HG02571 (cell line): ENCODE results near the gene TBCCD1.
"Not testable (repeated sequence)": the region's sequence is repeated elsewhere in the genome, so short reads cannot be mapped to it uniquely, and the experiment has no call there.

Experiments used
- ATAC-seq: cut with Tn5 transposase; IDR thresholded peaks from one replicate; pipeline ENCODE4 v1.9.1; 2021; ENCODE audit warnings: mild to moderate bottlenecking, moderate library complexity; ENCODE audit not compliant: unreplicated experiment

TBCCD1 gene

DNA sequence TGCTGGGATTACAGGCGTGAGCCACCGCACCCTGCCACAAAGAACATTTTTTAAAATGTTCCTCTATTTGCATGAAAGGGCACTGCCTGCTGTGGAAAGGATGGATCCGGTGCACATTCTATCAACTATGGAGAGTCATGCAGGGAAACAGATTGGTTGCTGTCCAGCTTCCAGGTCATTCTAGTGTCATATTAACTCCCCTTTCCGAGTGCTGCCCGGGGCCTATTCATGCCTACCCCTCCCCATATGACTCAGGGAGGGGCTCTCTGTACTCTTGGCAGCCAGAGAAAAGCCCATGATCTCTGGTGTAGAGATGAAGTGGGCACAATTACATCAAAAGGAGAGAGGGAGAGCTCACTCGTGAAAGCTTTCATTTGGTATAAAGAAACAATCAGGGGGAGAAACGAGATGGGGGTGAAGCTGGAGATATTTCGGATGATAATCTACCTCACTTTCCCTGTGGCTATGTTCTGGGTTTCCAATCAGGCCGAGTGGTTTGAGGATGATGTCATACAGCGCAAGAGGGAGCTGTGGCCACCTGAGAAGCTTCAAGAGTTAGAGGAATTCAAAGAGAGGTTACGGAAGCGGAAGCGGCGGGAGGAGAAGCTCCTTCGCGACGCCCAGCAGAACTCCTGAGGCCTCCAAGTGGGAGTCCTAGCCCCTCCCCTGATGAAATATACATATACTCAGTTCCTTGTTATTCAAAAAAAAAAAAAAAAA, 29.6 kb upstream of the TBCCD1 start:
- ATAC-seq, result no peak

DNA sequence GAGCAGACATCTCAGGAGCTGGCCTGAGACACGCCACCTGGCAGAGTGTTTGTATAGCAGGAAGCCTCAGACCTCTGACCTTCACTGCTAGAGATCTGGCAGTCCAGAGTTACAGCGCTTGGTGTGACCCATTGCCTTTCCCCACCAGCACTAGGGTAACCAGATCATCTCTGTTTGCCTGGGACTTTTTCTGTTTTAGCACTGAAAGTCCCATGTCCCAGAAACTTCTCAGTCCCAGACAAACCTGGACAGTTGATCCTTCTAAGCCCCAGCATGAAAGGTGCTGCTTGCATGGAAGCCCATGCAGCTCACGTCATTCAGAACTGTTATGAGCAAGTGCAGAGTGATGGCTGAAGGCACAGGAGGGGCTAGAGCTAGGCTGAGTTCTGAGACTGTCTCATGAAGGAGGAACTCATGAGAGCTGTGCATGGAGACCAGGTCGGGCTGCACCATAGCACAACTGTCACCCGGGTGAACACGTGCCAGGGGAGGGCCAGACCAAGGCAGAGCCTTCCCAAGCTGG, 27.5 kb upstream of the TBCCD1 start:
- no peak for ATAC-seq

DNA sequence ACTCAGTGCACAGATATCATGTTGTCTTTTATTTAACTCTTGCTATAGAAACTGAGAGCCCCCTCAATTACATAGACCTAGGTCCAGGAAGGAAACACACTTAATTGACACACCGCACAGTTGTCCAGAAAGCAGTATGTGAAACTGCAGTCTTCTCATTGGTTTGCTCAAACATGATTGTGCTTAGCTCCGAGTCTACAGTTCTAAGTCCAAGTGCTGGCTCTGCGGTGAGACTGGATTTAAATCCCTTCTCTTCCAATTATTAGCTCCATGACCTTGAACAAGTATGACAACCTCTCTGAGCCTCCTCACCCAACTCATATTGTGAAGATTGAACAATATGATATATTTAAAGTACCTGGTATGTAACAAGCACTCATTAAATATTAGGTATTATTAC, 26.7 kb upstream of the TBCCD1 start:
- ATAC-seq, result no peak

DNA sequence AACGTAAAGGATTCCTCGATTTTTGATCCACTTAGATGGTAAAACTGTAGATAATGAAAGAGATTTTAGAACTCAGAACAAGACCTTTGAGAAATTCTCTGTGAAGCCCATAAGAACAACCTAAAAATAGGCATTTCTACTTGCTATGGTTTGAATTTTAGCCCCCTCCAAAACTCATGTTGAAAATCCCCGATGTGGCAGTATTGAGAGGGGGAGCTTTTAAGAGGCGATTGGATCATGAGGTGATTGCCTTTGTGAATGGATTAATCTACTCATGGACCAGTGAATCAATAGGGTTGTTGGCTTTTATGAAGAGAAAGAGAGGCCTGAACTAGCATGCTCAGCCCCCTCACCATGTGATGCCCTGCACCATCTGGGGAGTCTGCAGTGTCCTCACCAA, 25.5 kb upstream of the TBCCD1 start:
- no peak for ATAC-seq

DNA sequence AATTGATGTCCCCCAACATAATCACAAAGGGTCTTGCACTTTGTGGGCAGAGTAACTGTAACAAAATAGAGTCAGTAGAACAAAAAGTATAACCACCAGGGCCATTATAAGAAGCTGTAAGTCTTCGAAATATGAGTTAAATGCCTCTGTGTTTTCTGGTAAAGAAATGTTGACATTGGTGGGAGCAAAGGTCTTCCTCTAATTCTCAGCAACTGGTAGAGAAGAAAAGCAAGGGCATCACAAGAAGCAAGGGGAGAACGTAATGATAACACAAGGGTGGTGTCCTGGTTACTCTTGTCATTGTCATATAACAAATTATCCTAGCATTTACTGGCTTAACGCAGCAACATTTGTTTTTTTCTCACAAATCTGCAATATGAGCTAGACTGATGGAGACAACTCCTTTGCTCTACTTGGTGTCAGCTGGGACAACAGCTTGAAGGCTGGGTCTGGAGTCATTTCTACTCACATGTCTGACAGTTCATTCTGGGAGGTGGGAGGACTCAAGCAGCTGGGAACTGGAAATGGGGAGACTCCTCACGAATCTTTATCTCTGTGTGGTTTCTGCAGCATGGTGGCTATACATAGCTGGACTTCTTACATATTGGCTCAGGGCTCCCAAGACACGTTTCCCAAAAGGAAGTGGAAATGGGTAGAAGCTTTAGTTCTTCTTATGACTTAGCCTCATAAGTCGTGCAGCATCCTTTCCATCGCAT, 23.6 kb upstream of the TBCCD1 start:
- no peak for ATAC-seq

DNA sequence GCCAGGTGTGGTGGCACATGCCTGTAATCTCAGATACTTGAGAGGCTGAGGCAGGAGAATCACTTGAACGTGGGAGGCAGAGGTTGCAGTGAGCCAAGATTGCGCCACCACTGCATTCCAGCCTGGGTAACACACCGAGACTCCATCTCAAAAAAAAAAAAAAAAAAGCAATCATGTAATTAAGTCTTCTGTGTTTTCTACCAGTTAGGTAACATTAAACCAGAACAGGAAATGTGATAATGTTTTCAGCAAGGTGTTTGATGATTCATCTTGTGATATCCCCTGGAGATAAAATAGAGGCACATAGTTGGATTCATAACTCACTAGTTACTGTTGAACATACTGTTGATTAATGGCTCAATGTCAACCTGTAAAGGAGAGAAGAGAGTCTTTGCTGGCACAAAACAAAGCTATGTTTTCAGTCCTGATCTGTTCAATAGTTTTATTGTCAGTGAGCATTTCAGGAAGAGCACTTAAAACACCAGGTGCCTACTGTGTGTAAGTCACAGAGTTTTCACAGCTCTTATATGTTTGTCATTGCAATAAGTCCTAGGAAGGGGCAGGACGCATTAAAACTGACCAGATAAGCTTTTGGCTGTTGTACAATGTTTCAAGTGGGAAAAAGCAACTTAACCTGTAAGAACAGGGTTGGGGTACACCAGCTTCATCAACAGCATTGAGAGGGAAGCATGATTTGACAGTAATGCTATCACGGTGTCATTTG, 22.9 kb upstream of the TBCCD1 start:
- no peak for ATAC-seq

DNA sequence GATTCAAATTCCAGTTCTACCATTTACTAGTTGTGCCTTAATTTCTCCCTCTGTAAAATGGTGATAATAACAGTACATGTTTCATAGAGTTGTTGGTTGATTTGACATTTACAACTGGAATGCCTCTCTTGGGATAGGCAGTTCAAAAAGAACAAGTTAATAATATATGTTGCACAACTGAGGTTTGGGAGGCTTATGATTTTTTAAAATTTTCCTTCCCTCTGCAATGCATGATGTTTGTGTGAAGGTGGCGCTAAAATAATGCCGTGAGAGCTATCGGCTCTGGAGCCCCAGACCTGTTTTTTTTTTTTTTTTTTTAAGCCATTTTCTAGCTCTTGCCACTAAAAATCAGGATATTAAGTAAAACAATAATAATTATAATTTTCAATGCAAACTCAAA, 22.0 kb upstream of the TBCCD1 start:
- ATAC-seq, result no peak

DNA sequence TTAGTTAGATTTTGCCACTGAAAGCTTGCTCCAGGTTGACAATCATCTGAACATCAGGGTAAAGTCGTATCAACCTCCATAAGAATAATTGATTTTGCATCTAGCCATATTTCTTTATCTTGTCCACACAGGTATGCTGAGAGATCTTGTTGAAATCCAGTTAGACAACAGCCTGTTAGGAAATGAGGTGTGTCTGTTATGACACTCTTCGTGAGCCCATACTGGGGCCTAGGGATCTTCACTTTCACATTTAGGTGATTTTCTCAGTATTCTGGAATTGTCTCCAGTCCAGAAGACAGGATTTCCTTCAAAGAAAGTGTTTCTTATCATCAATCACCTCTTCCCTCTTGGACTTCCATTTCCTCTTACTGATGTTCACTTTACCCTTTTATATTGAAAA, 21.5 kb upstream of the TBCCD1 start:
- no peak for ATAC-seq

DNA sequence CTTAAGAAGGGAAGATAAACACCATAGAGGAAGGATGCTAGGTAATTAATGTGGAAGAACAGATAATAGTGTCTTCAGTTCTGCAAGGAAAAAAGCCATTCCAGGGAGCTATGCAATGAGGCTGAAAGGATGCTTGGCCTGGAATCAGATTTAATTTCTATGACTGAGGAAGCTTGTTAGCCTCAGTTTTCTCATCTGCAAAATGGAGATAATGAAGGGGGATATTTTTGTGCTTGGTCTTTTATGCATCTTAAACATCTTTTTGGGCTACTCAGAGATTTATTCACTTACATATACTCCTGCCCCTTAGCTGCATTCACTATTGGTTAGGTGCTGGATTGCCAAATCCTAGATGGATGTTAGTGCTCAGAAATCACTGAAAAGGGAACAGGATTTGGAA, 20.0 kb upstream of the TBCCD1 start:
- ATAC-seq, result no peak

DNA sequence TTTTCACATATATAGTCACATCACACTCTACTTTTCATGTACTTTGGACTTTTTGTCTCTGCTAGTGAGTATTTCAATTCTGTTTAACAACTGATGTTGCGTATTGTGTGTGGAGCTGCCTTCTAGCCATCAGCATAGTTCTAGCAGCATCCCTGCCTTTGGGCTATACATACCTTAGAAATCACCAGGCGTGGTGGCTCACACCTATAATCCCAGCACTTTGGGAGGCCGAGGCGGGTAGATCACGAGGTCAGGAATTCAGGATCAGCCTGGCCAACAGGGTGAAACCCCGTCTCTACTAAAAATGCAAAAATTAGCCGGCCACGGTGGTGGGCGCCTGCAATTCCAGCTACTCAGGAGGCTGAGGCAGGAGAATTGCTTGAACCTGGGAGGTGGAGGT, 19.1 kb upstream of the TBCCD1 start:
- ATAC-seq, result not testable (repeated sequence)

DNA sequence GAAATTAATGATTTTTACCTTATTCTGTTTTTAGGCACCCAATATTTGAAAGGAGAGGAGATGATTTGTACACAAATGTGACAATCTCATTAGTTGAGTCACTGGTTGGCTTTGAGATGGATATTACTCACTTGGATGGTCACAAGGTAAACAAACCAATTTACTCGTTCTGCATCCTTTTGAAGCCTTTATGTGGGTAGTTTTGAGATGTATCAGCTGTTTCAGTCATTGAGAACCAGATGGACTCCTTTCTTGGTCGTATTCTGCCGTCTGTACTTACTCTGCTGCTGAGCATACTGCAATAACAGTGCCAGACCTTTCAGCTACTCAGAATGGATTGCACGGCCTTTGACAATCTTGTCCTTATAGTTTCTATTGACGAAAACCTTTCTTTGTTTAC, 16.7 kb upstream of the TBCCD1 start:
- no peak for ATAC-seq

DNA sequence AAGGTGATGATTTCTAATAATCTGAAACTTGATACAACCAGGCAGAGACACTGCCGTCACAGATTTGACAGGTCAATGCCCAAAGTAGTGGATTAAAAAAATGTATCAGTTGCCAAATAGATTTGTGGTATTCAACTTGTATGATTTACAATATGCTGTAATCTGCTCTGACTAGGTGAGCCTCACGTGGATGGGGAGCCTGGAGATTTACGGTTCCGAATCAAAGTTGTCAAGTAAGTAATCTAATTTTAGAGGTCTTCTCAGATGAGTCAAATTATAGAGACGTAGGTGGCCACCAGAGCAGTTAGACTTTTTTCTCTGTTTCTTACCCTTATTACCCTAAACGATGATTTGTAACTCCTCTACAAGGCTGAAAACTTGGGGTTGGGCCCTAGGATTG, 15.4 kb upstream of the TBCCD1 start:
- no peak for ATAC-seq

DNA sequence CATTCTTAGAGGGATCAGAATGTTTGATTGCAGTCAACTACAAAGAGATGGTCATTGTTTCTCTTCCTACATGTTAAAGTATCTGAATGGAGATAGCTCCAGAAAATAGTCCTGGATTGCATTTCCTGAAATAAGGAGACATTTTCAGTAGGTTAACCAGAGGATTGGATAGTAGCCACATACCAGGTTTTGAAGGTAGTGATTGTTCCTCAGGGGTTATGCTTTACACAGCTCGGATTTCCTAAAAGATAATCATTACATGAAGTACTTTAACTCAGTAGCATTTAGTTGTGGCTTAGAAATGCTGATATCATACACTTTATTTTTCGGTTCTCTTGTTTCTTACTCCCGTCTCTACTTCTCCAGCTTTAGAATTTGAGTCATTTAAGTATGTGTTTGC, 13.6 kb upstream of the TBCCD1 start:
- no peak for ATAC-seq

DNA sequence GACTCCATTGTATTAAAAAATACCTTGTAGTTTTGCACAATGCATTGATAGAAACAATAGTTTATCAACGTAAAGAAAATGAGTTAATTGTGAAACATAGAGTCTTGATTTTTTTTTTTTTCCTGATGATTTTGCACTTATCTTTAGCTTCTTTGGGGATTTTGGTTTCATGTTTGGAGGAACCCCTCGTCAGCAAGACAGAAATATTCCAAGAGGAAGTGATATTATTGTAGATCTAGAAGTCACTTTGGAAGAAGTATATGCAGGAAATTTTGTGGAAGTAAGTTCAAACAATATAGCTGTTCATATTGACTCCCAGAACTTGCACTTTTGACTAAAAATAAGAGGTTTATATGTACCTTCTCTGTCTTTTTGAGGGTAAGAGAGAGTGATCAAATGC, 10.4 kb upstream of the TBCCD1 start:
- ATAC-seq, result no peak

DNA sequence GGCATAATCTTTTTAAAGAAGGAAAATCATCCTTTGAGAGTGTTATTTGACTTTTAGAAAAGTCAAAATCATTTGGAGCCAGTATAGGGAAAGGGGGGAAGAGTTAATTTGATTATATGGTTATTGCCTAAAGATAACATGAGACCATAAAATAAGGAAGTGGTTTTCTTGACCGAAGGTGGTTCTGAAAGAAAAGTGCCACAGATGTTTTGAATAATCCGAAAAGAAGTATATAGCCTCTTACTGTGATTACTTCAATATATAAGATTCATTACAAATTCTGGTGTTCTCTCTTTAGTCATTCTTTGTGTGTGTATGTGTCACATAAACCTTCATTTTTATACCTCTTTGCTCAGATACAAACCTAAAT, 4.5 kb upstream of the TBCCD1 start:
- ATAC-seq, result no peak

DNA sequence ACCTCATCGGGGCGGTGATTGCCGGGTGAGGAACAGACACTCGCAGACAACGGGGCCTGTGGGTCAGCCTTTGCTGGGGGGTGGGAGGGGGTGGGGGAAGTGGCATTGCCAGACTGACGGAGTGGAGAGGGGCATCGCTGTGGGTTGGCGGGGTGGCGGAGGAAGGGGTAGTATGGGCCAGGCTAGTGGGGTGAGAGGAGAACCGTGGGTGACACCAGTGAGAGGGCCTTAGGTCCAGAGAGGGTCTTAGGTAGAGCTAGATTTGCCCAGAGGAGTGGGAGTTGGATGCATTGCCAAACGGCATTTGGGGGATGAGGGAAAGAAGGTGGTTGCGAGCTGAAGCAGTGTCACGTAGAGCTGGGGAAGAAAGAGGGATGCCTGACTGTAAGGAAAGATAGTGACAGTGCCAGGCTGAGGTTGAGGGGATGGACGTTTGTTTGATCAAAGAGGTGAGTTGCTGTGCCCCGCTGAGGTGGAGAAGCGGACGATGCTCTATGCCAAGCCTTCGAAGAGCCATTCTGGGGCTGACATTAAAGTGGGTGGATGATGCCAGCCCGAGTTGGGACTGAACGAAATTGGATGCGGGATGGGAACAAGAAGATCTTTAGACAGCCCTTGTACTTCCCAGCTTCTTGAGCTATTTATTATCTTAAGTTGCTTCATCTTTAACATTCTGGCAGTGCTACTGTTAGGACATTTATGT, 4.0 kb upstream of the TBCCD1 start:
- no peak for ATAC-seq

DNA sequence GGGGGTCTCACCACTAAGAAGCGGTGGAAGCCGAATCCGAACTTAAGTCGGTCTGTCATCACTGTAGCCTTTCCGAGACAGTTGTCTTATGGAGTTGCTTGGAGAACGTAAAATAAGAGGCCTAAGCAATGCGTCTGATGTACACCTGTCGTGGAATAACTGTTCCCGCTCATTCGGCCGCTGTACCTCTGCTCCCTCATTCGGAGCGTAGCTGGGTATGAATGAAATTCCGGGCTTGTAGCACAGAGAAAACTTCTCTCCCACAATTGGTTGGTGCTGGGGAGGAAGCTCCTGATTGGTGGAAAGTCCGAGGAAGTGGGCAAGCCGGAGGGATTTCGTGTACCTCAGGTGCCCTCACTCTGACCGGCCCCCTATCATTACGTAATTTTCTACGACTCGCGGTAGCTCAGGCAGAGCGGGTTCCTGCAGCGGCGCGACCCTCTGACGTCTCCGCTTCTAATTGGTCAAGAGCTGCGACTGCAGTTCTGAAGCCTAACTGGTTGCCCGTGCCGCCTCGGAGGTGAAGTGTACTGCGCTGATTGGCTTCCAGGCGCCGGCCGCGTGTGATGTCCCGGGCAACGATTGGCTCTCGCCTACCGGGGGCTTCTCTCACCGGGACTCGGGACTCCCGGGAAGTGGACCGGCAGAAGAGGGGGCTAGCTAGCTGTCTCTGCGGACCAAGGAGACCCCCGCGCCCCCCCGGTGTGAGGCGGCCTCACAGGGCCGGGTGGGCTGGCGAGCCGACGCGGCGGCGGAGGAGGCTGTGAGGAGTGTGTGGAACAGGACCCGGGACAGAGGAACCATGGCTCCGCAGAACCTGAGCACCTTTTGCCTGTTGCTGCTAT, 3.2 kb upstream of the TBCCD1 start, which contains the start of gene DNAJB11:
DNAJB11 (plus strand) TSS at position 625 of the 845 bp plus-strand sequence; CDS start at position 803, 178 bp downstream.
- ATAC-seq, result peak; percentile 85

DNA sequence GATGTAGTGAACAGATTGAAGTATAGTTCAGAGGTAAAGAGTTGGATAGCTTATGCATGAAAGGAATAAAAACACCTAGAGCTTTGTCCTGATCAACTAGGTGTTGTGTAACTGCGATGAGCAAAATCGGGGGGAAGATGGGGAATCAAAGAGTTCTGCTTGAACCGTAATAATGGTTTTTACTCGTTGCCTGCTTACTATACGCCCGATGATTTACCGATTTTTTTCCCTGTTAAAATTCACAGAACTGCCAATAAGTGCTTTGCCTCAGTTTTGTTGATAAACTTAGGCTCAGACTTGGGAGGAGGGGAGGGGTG, 2.6 kb upstream of the TBCCD1 start:
- ATAC-seq, result no peak

DNA sequence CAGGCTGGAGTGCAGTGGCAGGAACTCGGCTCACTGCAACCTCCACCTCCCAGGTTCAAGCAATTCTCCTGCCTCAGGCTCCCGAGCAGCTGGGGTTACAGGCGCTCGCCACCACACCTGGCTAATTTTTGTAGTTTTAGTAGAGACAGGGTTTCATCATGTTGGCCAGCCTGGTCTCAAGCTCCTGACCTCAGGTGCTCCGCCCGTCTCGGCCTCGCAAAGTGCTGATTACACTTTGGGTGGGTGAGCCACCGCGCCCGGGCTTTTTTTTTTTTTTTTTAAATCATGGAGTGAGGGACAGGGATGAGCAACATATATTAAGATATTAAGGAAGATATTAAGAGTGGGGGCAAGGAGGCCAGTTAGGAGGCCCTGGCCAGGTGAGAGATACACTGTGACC, 2.2 kb upstream of the TBCCD1 start:
- not testable (repeated sequence) for ATAC-seq

DNA sequence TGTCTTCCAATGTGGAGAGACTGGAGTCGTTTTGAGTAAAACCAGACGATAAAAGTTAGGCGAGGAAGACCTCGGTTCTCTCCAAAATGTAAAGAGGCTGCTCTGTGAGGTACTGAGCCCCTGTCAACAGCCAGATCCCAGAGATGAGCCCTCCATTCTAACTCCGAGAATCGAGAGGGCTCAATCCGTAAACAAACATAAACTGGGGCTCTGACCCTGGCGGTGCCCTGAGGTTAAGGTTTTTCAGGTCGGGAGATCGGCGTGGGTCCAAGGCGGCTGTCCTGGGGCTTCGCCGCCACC, 417 bp downstream of the TBCCD1 start:
- no peak for ATAC-seq

DNA sequence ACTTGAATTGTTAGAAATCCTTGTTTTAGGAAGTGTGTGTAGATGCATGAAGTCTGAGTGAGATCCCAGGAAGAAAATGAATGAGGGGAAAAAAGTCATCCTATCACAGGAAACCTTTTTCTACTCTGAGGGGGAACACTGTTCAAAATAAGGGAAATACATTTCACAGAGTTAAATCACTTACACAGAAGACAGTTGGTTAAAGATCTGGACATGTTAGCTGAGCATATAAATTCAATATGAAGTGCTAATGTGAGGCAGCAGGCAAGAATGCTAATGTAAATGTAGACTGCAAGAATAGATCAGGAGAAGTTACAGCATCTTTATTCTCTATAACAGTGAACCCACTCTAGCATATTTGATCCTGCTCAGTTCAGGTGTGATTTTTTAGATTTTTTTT, 2.6 kb downstream of the TBCCD1 start:
- ATAC-seq, result no peak
